ENCODE data around the gene TFR2.
"Not testable (repeated sequence)": the region's sequence is repeated elsewhere in the genome, so short reads cannot be mapped to it uniquely, and the experiment has no call there.

TFR2 gene

GRCh38 chr7:100667331-100668068, 26.1 kb upstream of the TFR2 start:
- Histone ChIP-seq H4K20me1 (ENCODE audit: low read depth, low read length) (no peaks in the 10 kb centered on the region), H3K4me3 (ENCODE audit: insufficient read depth, low read length, poor library complexity, severe bottlenecking) (no peak overlapping the region), H3K9me2 (replicated peaks; ENCODE audit: insufficient read depth, low read length) (no peaks in the 10 kb centered on the region), H3K79me2 (ENCODE audit: insufficient read depth, low read length) (no peaks in the 10 kb centered on the region), H3K36me3 (ENCODE audit: low read length) (no peaks in the 10 kb centered on the region), H3K9me3 (ENCODE audit: insufficient read depth, low read length) (no peaks in the 10 kb centered on the region), H3K9ac (ENCODE audit: low read length) (no peak overlapping the region), H3K27me3 (ENCODE audit: low read length) (no peaks in the 10 kb centered on the region), H2AFZ (ENCODE audit: low read depth, low read length, severe bottlenecking) (no peak overlapping the region), H3F3A (ENCODE audit: insufficient read depth) (0 out of 2 replicates have a peak, but pooled peaks cover 6% of the 10 kb centered on the region), H3K27ac (ENCODE audit: low read depth, low read length) (no peak overlapping the region), H3K4me2 (ENCODE audit: low read depth, low read length, poor library complexity, severe bottlenecking) (no peak overlapping the region)
- TF ChIP-seq CTCF (IDR thresholded peaks at IDR 0.05; ENCODE audit: insufficient read depth, low read length, poor library complexity, severe bottlenecking) (no peak), EZH2phosphoT487 (conservative IDR thresholded peaks at IDR 0.05; ENCODE audit: low read length) (no peak)

- Histone ChIP-seq H2AFZ (ENCODE audit: low read depth, low read length, severe bottlenecking) (no peak overlapping the region), H3K9me2 (replicated peaks; ENCODE audit: insufficient read depth, low read length) (no peaks in the 10 kb centered on the region), H3K79me2 (ENCODE audit: insufficient read depth, low read length) (no peaks in the 10 kb centered on the region), H4K20me1 (ENCODE audit: low read depth, low read length) (no peaks in the 10 kb centered on the region), H3K36me3 (ENCODE audit: low read length) (no peaks in the 10 kb centered on the region), H3F3A (ENCODE audit: insufficient read depth) (no peaks in the 10 kb centered on the region), H3K4me3 (ENCODE audit: insufficient read depth, low read length, poor library complexity, severe bottlenecking) (no peak overlapping the region), H3K9ac (ENCODE audit: low read length) (no peak overlapping the region), H3K27me3 (ENCODE audit: low read length) (no peaks in the 10 kb centered on the region), H3K4me2 (ENCODE audit: low read depth, low read length, poor library complexity, severe bottlenecking) (no peak overlapping the region), H3K9me3 (ENCODE audit: insufficient read depth, low read length) (no peaks in the 10 kb centered on the region), H3K27ac (ENCODE audit: low read depth, low read length) (no peak overlapping the region)
- TF ChIP-seq EZH2phosphoT487 (conservative IDR thresholded peaks at IDR 0.05; ENCODE audit: low read length) (no peak), CTCF (IDR thresholded peaks at IDR 0.05; ENCODE audit: insufficient read depth, low read length, poor library complexity, severe bottlenecking) (no peak)
Observed at GRCh38 chr7:100665168-100665726, 23.9 kb upstream of the TFR2 start.

DNA sequence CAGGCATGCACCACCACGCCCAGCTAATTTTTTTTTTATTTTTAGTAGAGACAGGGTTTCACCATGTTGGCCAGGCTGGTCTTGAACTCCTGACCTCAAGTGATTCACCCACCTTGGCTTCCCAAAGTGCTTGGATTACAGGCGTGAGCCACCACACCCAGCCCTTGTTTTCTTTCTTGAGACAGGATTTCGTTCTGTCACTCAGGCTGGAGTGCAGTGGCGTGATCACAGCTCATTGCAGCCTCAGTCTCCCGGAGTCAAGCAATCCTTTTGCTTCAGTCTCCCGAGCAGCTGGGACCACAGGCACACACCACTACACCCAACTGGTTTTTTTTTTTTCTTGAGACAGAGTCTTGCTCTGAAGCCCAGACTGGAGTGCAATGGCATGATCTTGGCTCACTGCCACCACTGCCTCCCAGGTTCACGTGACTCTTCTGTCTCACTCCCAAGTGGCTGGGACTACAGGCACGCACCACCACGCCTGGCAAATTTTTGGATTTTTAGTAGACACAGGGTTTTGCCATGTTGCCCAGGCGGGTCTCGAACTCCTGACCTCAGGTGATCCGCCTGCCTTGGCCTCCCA, 20.9 kb upstream of the TFR2 start:
- H3K79me2 ChIP-seq (ENCODE audit: insufficient read depth, low read length); H3K4me2 ChIP-seq (ENCODE audit: low read depth, low read length, poor library complexity, severe bottlenecking); H4K20me1 ChIP-seq (ENCODE audit: low read depth, low read length); H3K4me3 ChIP-seq (ENCODE audit: insufficient read depth, low read length, poor library complexity, severe bottlenecking); H3K27ac ChIP-seq (ENCODE audit: low read depth, low read length); H3K9ac ChIP-seq (ENCODE audit: low read length); H3K9me2 ChIP-seq (replicated peaks; ENCODE audit: insufficient read depth, low read length); H3K27me3 ChIP-seq (ENCODE audit: low read length); H3F3A ChIP-seq (ENCODE audit: insufficient read depth); H2AFZ ChIP-seq (ENCODE audit: low read depth, low read length, severe bottlenecking); H3K9me3 ChIP-seq (ENCODE audit: insufficient read depth, low read length); H3K36me3 ChIP-seq (ENCODE audit: low read length): not testable (repeated sequence)

All from SU-DHL-6 (cell line).